Left forelimb (tissue), 1 donor: Measurements from ENCODE around the gene SCD5.

Experiments used
- DNase-seq: peaks from one replicate; pipeline ENCODE4 v3.0.0-alpha.2; 2018; ENCODE audit warnings: low spot score

The SCD5 gene

DNA sequence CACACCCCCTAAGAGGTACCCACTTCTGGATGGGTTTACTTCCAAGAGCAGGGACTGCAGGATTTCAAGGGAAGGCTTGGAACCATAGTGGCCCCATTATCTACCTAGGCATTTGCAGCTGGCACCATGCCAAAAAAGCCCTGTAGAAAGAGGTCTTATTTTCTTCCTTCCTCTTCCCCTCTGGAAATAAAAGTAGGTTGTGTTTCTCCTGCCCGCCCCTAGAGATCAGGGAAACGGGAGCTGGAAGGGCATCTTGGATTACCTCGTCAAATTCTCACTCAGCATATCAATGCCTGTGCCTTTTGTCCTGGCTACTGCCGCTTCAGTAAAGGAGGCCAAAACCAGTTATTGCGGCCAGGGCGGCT, 1.6 kb downstream of the SCD5 start:
- DNase-seq: no peak

DNA sequence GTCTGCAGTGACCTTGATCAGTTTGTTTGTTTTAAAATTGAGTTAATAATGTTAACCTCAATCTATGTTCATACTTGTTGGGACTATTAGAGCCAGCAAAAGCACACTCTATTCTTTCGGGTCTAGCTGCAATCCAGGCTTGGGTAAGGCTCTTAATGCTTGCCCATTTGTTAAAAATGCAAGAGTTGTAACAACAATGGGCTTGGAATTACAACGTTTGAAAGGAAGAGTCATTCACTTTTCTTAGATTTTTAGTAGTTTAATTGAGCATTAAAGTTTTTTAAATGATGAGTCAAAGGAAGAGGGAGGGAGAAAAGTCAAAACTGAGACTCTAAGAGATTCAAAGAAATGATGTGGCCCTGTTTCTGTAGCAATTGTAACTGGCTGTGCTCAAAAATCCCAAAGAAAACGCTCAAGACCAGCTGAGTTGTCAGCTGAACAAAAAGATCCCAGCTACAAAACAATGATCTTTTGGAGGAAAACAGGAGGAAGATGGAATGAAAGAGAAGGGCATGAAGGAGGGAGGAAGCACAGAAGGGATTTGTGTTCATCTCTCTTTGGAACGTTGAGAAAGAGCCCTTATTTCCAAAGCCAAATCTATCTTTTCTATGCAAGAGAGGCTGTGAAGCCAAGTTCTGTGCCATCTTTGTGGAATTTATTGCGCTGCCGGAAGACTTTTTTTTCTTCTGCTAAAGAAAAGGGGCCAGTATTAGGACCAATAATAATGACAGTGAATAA, 5.5 kb downstream of the SCD5 start:
- DNase-seq: no peak

- DNase-seq: no peak
These were observed 7.4 kb downstream of the SCD5 start for GRCh38 chr4:82791179-82791578.

DNA sequence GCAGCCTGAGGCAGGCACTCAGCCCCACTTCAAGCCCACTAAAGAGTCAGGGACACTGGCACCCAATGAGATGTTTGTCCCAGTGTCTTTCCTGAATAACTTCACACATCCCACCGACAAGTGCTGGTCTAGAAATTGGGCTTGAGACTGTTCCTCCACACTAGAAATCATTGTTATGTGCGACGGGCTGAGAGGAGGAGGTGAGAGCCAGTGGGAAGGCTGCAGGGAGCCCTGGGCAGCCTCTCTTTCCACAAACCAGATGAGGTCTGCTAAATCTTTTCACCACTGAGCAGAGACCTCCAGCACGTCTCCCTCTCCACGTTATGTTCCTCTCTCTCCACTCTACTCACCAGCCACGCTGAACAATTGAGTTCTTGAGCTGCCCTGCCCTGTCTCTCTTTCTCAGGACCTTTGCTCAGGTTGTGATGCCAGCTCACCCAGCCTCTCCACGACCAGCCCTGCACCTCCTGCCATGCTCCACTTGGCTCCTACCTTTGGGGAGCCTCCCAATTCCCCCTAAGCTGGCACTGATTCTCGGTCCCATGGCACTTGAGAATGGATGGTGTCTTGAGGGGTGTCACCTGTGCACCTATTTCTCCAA, 8.4 kb downstream of the SCD5 start:
- DNase-seq: no peak

- DNase-seq: no peak
These were observed 9.4 kb downstream of the SCD5 start for GRCh38 chr4:82789025-82789776.

- DNase-seq: no peak
These were observed 11.3 kb downstream of the SCD5 start for GRCh38 chr4:82787342-82787741.

- no peak for DNase-seq
These were observed 11.8 kb downstream of the SCD5 start for GRCh38 chr4:82786828-82787227.

DNA sequence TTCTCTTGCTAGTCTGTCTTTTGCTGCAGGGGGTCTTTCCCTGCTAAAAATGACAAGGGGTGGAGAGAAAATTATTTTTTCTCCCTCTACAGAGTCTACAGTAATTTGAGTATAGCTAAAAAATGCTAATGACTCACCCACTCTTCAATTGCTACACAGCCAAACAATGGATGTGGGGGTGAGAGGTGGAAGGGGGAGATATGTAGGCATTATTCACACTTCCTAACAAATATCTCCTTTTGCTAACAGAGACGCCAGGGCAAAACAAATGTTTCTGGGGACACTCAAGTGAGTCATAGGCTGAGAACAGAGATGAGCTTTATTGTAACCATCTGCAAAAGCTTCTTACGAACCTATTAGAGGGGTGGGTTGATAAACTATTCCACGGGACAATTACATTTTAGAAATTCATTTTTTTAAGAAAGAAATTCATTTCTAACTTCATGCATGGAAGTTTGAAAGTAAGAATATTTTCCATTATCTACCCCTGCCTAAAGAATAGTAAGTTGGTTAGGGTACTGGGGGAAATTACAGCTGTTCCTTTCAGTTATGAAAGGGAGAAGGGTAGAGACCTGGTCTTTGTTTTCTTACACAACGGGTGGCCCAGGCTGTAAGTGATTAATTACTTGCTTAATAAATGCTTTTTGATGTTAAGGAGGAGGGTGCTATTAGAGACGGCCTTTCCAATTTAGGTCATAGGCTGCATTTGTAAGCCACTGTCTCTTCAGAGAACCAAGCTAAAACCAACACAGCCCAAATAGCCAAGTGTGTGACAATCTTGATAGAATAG, 12.8 kb downstream of the SCD5 start:
- no peak for DNase-seq

DNA sequence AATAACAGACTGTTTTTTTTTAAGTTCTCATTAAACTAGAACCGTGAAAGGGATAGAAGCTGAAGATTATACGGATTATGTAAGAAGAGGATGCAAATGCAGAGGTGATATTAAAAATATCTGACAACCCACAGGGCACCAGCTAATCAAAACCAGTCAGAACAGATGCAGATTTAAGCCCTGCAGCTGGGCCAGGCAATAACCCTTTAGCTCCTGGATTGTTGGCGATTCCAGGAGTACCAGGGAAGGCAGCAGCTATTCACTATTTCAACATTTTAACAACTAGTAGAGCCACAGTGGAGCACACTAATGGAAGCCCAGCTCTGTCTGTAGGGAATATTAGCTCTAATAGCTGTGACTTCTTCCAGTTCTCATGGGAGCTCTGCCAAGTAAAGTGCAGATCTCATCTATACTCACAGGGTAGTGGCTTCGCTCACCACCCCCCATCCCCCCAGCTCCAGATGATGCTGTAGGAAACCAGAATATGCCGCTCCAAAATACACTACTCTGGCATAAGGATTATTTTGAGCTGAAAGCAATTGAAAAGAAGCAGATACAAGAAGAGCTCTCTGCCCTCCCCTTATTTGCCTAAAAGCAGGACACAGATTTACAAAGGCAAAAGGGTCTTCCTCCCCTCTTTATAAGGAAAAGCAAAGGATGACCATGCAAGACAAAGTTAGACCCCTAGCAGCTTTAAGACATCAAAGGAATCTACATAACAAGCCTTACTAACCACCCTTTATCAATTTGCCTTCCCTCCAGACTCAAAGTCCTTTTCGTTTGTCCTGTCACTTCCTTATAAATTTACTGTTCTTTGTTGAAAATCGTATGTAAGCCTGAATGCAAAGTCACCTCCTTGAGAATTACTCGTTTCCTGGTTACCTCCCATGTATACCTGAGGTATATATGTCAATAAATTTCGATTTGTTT, 13.7 kb downstream of the SCD5 start:
- no peak for DNase-seq

- no peak for DNase-seq
These were observed 15.8 kb downstream of the SCD5 start for GRCh38 chr4:82782626-82783345.

GRCh38 chr4:82780752-82781231, 17.8 kb downstream of the SCD5 start:
- peak; percentile 86 for DNase-seq

- no peak for DNase-seq
These were observed 18.3 kb downstream of the SCD5 start for GRCh38 chr4:82780170-82780751.

GRCh38 chr4:82779032-82779431, 19.6 kb downstream of the SCD5 start:
- no peak for DNase-seq

DNA sequence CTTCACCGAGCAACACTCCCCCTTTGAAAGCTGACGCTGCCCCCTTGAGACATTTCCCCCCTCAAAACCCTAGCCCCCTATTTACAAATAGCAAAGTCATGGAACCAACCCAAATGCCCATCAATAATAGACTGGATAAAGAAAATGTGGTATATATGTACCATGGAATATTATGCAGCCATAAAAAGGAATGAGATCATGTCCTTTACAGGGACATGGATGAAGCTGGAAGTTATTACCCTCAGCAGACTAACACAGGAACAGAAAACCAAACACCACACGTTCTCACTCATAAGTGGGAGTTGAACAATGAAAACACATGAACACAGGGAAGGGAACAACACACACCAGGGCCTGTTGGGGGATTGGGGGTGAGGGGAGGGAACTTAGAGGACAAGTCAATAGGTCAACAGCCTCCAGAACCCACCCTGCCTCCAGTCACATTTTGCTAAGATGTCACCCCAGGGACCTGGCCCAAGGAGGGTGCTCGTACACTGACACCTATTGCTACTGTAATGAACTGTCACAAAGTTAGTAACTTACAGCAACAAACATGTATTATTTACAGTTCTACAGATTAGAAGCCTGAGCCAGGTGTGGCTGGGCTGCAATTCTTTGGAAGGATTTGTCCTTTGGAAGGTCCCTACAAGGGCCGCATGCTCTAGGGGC, 20.6 kb downstream of the SCD5 start:
- DNase-seq: no peak

- no peak for DNase-seq
These were observed 21.6 kb downstream of the SCD5 start for GRCh38 chr4:82776925-82777542.

- DNase-seq: no peak
These were observed 23.4 kb downstream of the SCD5 start for GRCh38 chr4:82775243-82775642.

- no peak for DNase-seq
These were observed 23.9 kb downstream of the SCD5 start for GRCh38 chr4:82774711-82775171.

GRCh38 chr4:82773057-82773456, 25.5 kb downstream of the SCD5 start:
- no peak for DNase-seq

- DNase-seq: no peak
These were observed 28.0 kb downstream of the SCD5 start for GRCh38 chr4:82770607-82771006.
